Kidney (tissue), 14 donors: ENCODE measurements around the gene LRRC32. TPM values are rescaled to one million over a fixed set of nuclear protein-coding genes. Genes with fewer than 3 reads are reported as not detected.

Experiments
- DNase-seq, 5 donors: peaks; one replicate each; pipeline ENCODE4 v3.0.0-alpha.2; 2013 to 2020
- FAIRE-seq: peaks from 2 replicates; lab custom pipeline; 2012; peaks lifted over from hg19 to GRCh38; lab: Jason Lieb, UNC
- H3K27ac ChIP-seq, 2 donors: one replicate each; pipeline ENCODE4 v1.7.0; 2013; ENCODE audit warnings: low read depth in 2 of 2, low read length in 2 of 2, inconsistent platforms in 1 of 2
- H3K27me3 ChIP-seq: one replicate; pipeline ENCODE4 v1.7.1; 2013; ENCODE audit warnings: low read length, inconsistent platforms; ENCODE audit not compliant: control insufficient read depth, insufficient read depth
- H3K36me3 ChIP-seq, 3 donors: one replicate each; pipeline versions ENCODE4 v1.7.0 to v1.7.1; 2013; ENCODE audit warnings: low read length in 3 of 3, control low read depth in 1 of 3, inconsistent platforms in 1 of 3; ENCODE audit not compliant: insufficient read depth in 3 of 3, control insufficient read depth in 2 of 3
- H3K4me1 ChIP-seq, 3 donors: one replicate each; pipeline versions ENCODE4 v1.7.0 to v1.7.1; 2013; ENCODE audit warnings: low read length in 3 of 3, inconsistent platforms in 1 of 3, low read depth in 1 of 3; ENCODE audit not compliant: control insufficient read depth in 2 of 3, insufficient read depth in 2 of 3
- H3K4me3 ChIP-seq, 3 donors: one replicate each; pipeline versions ENCODE4 v1.7.0 to v1.8.1; 2013; ENCODE audit warnings: low read length in 3 of 3, control low read depth in 1 of 3, inconsistent platforms in 1 of 3
- H3K9ac ChIP-seq, 3 donors: one replicate each; pipeline versions ENCODE4 v1.7.0 to v1.7.1; 2013; ENCODE audit warnings: low read length in 3 of 3, control low read depth in 1 of 3, inconsistent platforms in 1 of 3
- H3K9me3 ChIP-seq, 3 donors: one replicate each; pipeline versions ENCODE4 v1.7.0 to v1.7.1; 2013; ENCODE audit warnings: low read length in 3 of 3, control low read depth in 1 of 3, inconsistent platforms in 1 of 3; ENCODE audit not compliant: control insufficient read depth in 2 of 3, insufficient read depth in 1 of 3
- intact Hi-C: fragments of 100-400 bp; cut with DNase I; formaldehyde crosslinking; loops from one replicate; pipeline ENCODE4 v1.11.1; 2022
- polyA plus RNA-seq: library from polyadenylated mRNA; stranded (reverse); fragments of 350-450 nt; fragmentation: Illumina TruSeq; extraction: RNeasy Lipid Tissue Mini Kit (QIAGEN cat#74804); gene quantifications from one replicate; pipeline ENCODE4 v1.2.3, GENCODE V29; 2014; ENCODE audit warnings: low read depth, low replicate concordance; ENCODE audit not compliant: insufficient read depth
- total RNA-seq: library from RNA; stranded (reverse); fragmentation: NEBNext Ultra II Directional; extraction: Animal tissue kit (Norgen Biotek cat#: 25700); gene quantifications from one replicate; pipeline ENCODE4 v1.2.1, GENCODE V29; 2021
- TF ChIP-seq, protein P1 (sequence below): IDR thresholded peaks from 3 replicates; pipeline ENCODE4 v1.5.1; 2012; ENCODE audit warnings: mild to moderate bottlenecking, moderate library complexity, borderline replicate concordance; ENCODE audit not compliant: insufficient read depth; ENCODE audit errors: extremely low read depth
- donor health status: control.
- donor health status: control.
- donor health status: control.
- donor health status: control.
- donor health status: control.
- donor health status: DM: yes; HTN: yes; CAD: no.
- donor health status: Normal renal cell carcinoma (clear cell type).

The LRRC32 gene
- total and polyA plus RNA-seq, 2 donors from 2014 or later, result 105 to 136 TPM

DNA sequence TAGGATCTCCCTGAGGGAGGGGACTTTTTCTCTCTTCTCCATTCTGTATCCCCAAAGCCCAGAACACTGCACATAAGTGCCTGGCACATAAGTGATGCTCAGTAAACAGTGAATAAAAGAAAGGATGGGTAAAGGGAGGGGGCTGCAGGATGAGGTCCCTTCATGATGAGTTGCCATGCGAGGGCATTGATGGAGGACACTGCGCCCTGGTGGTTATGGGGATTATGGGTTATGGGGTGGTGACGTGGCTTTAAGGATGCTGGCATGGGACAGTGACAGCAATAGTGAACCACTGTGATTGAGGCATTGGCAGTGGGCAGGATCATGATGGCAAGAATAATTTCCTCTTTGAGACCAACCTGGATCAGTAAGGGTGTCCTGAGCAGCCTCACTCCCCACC is 43.9 kb upstream of the LRRC32 start:
- intact Hi-C loops, result no loop called here
- H3K4me1 ChIP-seq, result no peaks in the 10 kb centered on the region
- DNase-seq, result no peak
- no peaks in the 10 kb centered on the region for H3K27me3 ChIP-seq
- H3K4me3 ChIP-seq, result no peak overlapping the region
- no peaks in the 10 kb centered on the region for H3K9me3 ChIP-seq
- H3K27ac ChIP-seq, result no peak overlapping the region
- no peak overlapping the region for H3K9ac ChIP-seq
- TF ChIP-seq, protein P1, sequence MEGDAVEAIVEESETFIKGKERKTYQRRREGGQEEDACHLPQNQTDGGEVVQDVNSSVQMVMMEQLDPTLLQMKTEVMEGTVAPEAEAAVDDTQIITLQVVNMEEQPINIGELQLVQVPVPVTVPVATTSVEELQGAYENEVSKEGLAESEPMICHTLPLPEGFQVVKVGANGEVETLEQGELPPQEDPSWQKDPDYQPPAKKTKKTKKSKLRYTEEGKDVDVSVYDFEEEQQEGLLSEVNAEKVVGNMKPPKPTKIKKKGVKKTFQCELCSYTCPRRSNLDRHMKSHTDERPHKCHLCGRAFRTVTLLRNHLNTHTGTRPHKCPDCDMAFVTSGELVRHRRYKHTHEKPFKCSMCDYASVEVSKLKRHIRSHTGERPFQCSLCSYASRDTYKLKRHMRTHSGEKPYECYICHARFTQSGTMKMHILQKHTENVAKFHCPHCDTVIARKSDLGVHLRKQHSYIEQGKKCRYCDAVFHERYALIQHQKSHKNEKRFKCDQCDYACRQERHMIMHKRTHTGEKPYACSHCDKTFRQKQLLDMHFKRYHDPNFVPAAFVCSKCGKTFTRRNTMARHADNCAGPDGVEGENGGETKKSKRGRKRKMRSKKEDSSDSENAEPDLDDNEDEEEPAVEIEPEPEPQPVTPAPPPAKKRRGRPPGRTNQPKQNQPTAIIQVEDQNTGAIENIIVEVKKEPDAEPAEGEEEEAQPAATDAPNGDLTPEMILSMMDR, result no peak
- no peaks in the 10 kb centered on the region for H3K36me3 ChIP-seq
- no peak for FAIRE-seq

DNA sequence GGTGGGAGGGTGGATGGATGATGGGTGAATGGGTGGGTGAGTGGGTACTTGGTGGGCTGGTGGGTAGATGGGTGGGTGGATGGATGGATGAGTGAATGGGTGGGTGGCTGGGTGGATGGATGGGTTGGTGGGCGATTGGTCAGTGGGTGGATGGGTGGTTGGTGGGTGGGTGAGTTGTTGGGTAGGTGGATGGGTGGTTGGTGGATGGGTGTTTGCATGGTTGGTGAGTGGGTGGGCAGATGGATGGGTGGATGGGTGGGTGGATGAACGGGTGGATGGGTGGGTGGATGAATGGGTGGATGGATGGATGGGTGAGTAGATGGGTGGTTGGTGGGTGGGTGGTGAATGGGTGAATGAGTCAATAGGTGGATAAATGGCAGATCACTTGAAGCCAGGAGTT is 43.0 kb upstream of the LRRC32 start:
- no peaks in the 10 kb centered on the region for H3K4me1 ChIP-seq
- H3K27ac ChIP-seq, result no peak overlapping the region
- H3K4me3 ChIP-seq, result no peak overlapping the region
- intact Hi-C loops, result no loop called here
- TF ChIP-seq, protein P1, result no peak
- H3K36me3 ChIP-seq, result no peaks in the 10 kb centered on the region
- no peaks in the 10 kb centered on the region for H3K27me3 ChIP-seq
- peak in 1 of 5 donors; percentile 24 for DNase-seq
- H3K9ac ChIP-seq, result no peak overlapping the region
- H3K9me3 ChIP-seq, result no peaks in the 10 kb centered on the region
- FAIRE-seq, result no peak

DNA sequence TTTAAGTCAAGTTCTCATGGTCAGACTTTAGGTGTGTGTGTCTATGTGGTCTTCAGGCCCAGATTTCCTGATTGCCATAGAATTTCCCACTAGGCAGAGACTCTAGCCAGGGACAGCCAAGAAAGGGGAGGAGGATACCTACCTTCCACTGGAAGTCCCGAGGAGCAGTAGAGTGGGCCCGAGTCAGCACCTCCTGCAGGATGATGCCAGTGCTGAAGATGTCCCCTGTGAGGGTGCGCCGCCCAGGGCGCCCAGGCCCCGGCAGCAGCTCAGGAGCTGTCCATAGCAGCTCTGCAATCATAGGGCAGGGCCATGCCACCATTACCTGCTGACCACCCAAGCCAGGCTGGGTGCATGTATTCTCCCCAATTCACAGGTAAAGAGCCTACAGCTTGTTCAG is 41.6 kb upstream of the LRRC32 start:
- intact Hi-C loops, result no loop called here
- no peaks in the 10 kb centered on the region for H3K27me3 ChIP-seq
- no peak for FAIRE-seq
- peak in 1 of 5 donors; percentile 29 for DNase-seq
- H3K9ac ChIP-seq, result no peak overlapping the region
- no peaks in the 10 kb centered on the region for H3K9me3 ChIP-seq
- H3K27ac ChIP-seq, result no peak overlapping the region
- H3K36me3 ChIP-seq, result no peaks in the 10 kb centered on the region
- H3K4me1 ChIP-seq, result no peaks in the 10 kb centered on the region
- TF ChIP-seq, protein P1, result no peak
- no peak overlapping the region for H3K4me3 ChIP-seq

DNA sequence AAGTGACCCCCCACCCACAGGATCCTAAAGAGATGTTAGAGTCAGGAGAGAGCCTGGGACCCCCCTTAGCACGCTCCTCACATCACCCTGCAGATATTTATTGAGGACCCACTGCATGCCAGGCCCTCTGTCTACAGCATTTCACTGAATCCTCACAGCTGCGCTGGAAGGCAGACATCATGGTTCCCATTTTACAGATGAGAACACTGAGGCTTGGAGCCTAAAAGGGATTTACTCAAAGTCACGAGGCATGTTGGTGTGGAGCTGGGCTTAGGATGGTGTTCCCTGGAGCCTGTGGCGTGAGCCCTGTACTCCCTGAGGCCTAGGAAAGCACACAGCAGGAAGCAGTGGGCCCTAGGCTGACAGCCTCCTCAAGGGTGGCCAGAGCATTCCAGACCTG is 39.2 kb upstream of the LRRC32 start:
- no peak for FAIRE-seq
- H3K36me3 ChIP-seq, result no peaks in the 10 kb centered on the region
- H3K9me3 ChIP-seq, result peaks cover 0 to 4% (median 0%) of the 10 kb centered on the region in 3 donors
- H3K4me1 ChIP-seq, result no peaks in the 10 kb centered on the region
- H3K9ac ChIP-seq, result no peak overlapping the region
- TF ChIP-seq, protein P1, result no peak
- intact Hi-C loops, result no loop called here
- no peak overlapping the region for H3K27ac ChIP-seq
- DNase-seq, result peak in 1 of 5 donors; percentile 18
- no peak overlapping the region for H3K4me3 ChIP-seq
- H3K27me3 ChIP-seq, result no peaks in the 10 kb centered on the region
